ENCODE results near the gene PCYOX1L. TPM values are rescaled to one million over a fixed set of nuclear protein-coding genes. Genes with fewer than 3 reads are reported as not detected.

PCYOX1L gene
- total RNA-seq, 1 donor from 2014 or later, result 18.5 TPM

DNA sequence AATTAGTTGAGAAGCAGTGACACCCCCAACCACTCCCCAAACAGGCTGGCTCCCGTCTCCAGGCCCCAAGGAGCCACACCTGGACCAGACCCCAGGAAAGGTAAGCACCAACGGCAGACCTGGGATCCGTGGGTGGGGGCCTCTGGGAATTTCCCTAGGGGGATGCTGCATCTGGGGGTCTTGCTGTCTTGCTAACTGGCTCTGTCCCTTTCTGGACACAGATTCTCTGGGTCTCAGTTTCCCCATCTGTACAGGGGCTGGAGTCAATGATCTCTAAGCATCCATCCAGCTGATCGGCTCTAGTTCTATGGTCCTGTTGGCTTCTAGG lies 49.1 kb downstream of the PCYOX1L start:
- Mint-ChIP-seq H3K27me3 (no peaks in the 10 kb centered on the region), H3K4me3 (peak overlapping the region; percentile 93), H3K9me3 (no peaks in the 10 kb centered on the region), H3K36me3 (no peaks in the 10 kb centered on the region), H3K4me1 (ENCODE audit: unreplicated experiment) (peaks cover 46% of the 10 kb centered on the region), H3K27ac (peak overlapping the region; percentile 58)
- no peak for DNase-seq (ENCODE audit: extremely low spot score, unreplicated experiment)
- TF ChIP-seq, protein P1, sequence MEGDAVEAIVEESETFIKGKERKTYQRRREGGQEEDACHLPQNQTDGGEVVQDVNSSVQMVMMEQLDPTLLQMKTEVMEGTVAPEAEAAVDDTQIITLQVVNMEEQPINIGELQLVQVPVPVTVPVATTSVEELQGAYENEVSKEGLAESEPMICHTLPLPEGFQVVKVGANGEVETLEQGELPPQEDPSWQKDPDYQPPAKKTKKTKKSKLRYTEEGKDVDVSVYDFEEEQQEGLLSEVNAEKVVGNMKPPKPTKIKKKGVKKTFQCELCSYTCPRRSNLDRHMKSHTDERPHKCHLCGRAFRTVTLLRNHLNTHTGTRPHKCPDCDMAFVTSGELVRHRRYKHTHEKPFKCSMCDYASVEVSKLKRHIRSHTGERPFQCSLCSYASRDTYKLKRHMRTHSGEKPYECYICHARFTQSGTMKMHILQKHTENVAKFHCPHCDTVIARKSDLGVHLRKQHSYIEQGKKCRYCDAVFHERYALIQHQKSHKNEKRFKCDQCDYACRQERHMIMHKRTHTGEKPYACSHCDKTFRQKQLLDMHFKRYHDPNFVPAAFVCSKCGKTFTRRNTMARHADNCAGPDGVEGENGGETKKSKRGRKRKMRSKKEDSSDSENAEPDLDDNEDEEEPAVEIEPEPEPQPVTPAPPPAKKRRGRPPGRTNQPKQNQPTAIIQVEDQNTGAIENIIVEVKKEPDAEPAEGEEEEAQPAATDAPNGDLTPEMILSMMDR (conservative IDR thresholded peaks at IDR 0.05), result no peak

DNA sequence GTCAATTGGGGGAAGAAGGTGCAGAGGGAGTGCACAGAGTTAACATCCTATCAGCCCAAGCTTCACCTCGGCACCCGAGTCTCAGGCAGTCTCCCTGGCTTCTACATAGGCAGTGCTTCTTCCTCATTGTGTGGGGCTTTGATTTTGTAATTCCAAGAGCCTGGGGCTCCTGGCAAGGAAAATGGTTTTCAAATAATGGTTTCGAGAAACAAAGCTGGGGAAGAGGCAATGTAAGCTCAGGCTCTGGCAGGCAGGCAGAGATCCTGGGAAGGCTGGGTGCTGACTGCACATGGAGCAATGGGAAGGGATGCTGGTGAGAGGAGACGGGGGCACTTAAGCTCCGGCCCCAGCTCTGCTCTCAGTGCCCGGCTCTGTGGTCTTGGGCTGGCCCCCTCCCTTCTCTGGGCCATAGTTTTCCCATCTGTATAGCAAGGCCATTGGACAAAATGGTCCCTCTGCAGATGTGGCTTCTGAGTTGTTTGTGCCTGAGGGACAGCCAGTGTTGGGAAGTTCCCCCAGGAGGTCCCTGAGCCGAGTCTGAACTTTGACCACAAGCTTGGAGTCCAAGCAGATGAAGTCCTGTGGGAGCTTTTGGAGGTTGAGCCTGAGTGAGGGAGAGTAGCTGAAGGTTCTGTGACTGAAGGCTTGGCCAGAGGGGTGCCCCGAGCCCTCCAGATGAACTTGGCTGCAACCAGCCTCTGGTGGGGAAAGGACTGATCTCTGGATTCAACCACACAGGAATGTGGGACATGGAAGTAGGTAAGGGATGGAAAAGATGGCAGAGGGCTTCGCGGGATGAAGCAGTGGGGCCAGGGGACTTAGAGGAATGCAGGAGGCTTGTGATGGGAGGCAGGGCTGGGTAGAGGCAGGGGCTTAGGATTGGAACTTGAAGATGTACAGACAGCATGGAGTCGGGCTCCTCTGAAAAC lies 49.7 kb downstream of the PCYOX1L start:
- Mint-ChIP-seq H3K4me1 (ENCODE audit: unreplicated experiment) (peaks cover 40% of the 10 kb centered on the region), H3K4me3 (peak overlapping the region; percentile 93), H3K27ac (peak overlapping the region; percentile 58), H3K9me3 (no peaks in the 10 kb centered on the region), H3K36me3 (no peaks in the 10 kb centered on the region), H3K27me3 (no peaks in the 10 kb centered on the region)
- no peak for DNase-seq (ENCODE audit: extremely low spot score, unreplicated experiment)
- TF ChIP-seq, protein P1 (conservative IDR thresholded peaks at IDR 0.05), result no peak

DNA sequence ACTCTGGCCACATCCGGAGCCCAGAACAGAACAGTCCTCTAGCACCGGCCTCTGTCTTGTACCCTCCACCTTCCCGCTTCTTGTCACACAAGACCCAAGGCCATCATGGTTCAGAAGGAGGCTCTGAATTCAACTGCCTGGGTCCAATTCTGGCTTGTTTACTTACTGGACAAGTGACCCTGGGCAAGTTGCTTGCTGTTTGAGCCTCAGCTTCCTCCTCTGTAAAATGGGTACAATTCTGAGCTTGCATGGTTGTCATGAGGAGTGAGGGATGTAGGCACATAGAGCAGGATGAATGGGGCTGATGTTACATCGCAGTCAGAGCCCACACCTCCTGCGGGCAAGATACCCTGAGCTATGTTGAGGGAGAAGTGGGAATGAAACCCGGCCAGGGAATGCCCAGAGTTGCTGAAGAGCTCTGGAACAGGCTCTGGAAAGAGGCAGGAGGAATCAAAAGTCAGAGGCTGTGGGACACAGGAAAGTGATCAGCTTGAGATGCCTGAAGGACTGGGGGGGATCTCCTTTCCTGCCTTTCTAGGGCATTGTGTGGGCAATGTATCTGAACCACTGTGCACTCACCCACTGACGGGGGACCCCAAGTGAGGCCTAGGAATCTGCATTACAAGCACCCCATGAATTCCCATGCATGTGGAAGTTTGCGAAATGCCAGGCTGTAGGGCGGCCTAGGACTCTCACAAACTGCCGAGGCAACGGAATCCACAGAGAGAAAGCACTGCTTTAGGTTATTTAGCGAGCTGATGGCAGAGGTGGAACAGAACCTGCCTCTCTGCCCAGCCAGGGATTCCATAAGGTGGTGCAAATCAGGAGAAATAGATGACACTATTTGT lies 50.6 kb downstream of the PCYOX1L start:
- Mint-ChIP-seq H3K27ac (no peak overlapping the region), H3K27me3 (no peaks in the 10 kb centered on the region), H3K36me3 (no peaks in the 10 kb centered on the region), H3K4me3 (peak overlapping the region; percentile 93), H3K4me1 (ENCODE audit: unreplicated experiment) (peaks cover 42% of the 10 kb centered on the region), H3K9me3 (no peaks in the 10 kb centered on the region)
- TF ChIP-seq, protein P1 (conservative IDR thresholded peaks at IDR 0.05), result no peak
- no peak for DNase-seq (ENCODE audit: extremely low spot score, unreplicated experiment)

DNA sequence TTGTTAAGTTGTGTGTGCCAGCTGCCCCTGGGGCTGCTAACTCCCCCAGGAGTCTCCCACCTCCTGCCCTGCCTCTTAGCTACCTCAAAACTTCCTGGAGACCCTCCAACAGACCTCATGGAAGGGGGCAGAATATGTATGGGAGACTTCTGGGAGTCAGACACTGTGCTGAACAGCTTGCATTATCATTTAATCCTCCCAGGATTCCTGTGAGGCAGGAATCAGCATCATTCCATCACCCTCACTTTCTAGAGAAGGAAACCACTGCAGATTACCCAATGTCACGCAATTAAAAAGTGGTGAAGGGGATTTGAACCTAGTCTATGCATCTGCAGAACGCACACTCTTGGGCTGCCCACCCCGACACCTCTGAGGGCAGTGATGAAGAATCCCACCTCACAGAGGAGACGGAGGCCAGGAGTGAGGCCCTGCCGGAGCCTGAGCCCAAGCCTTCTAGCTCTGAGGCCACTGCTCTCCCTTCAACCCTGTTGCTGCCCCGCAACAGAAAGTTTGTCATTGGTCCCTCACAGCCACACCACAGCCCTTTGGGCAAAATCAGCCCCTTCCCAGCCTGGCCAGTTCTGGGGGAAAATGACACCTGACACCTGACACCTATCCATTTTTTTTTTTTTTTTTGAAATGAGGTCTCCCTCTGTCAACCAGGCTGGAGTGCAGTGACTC lies 51.6 kb downstream of the PCYOX1L start:
- H3K36me3 Mint-ChIP-seq, result no peaks in the 10 kb centered on the region
- H3K27me3 Mint-ChIP-seq, result no peaks in the 10 kb centered on the region
- no peak for DNase-seq (ENCODE audit: extremely low spot score, unreplicated experiment)
- no peaks in the 10 kb centered on the region for H3K9me3 Mint-ChIP-seq
- TF ChIP-seq, protein P1 (conservative IDR thresholded peaks at IDR 0.05), result no peak
- peaks cover 37% of the 10 kb centered on the region for H3K4me1 Mint-ChIP-seq (ENCODE audit: unreplicated experiment)
- H3K27ac Mint-ChIP-seq, result no peak overlapping the region
- H3K4me3 Mint-ChIP-seq, result peak overlapping the region; percentile 93

GRCh38 chr5:149410071-149410470 lies 52.2 kb downstream of the PCYOX1L start:
- no peaks in the 10 kb centered on the region for H3K27me3 Mint-ChIP-seq
- no peaks in the 10 kb centered on the region for H3K9me3 Mint-ChIP-seq
- DNase-seq (ENCODE audit: extremely low spot score, unreplicated experiment), result no peak
- H3K27ac Mint-ChIP-seq, result no peak overlapping the region
- H3K36me3 Mint-ChIP-seq, result no peaks in the 10 kb centered on the region
- H3K4me1 Mint-ChIP-seq (ENCODE audit: unreplicated experiment), result peaks cover 36% of the 10 kb centered on the region
- H3K4me3 Mint-ChIP-seq, result peak overlapping the region; percentile 93
- TF ChIP-seq, protein P1 (conservative IDR thresholded peaks at IDR 0.05), result no peak

Data from type B pancreatic cell (in vitro differentiated cells).